ENCODE data around the gene RBP7.
A peak's percentile ranks its signal among the peaks of the same experiment; 100 is the strongest.
"Not testable (repeated sequence)": the region's sequence is repeated elsewhere in the genome, so short reads cannot be mapped to it uniquely, and the experiment has no call there.

RBP7 gene

GRCh38 chr1:9996624-9997582 is at the start of gene RBP7:
Gene RBP7 (plus strand): TSS chr1:9997228. CDS start chr1:9997259, 31 bp downstream.
- DNase-seq: peak; percentile 40 to 44

GRCh38 chr1:9957726-9958125 is 39.3 kb upstream of the RBP7 start:
- no peak for DNase-seq

- no peak for DNase-seq
Measured at GRCh38 chr1:9960011-9960410, 37.0 kb upstream of the RBP7 start.

- no peak for DNase-seq
Measured at GRCh38 chr1:9960706-9961562, 36.1 kb upstream of the RBP7 start.

GRCh38 chr1:9984253-9984652 is 12.8 kb upstream of the RBP7 start:
- no peak for DNase-seq

GRCh38 chr1:9985001-9985400 is 12.0 kb upstream of the RBP7 start:
- DNase-seq: no peak

- no peak for DNase-seq
Measured at GRCh38 chr1:9989773-9990172, 7.3 kb upstream of the RBP7 start.

GRCh38 chr1:9990944-9991343 is 6.1 kb upstream of the RBP7 start:
- DNase-seq: peak; percentile 47 to 60

GRCh38 chr1:9992910-9993309 is 4.1 kb upstream of the RBP7 start:
- no peak for DNase-seq

- DNase-seq: no peak
Measured at GRCh38 chr1:9993561-9994075, 3.4 kb upstream of the RBP7 start.

GRCh38 chr1:10001016-10001665 is 4.1 kb downstream of the RBP7 start:
- no peak for DNase-seq

GRCh38 chr1:10005248-10005647 is 8.2 kb downstream of the RBP7 start:
- not testable (repeated sequence) for DNase-seq

GRCh38 chr1:10007169-10007568 is 10.1 kb downstream of the RBP7 start:
- no peak for DNase-seq

- no peak for DNase-seq
Measured at GRCh38 chr1:10014016-10014415, 17.0 kb downstream of the RBP7 start.

- DNase-seq: no peak
Measured at GRCh38 chr1:10019561-10019960, 22.5 kb downstream of the RBP7 start.

- no peak for DNase-seq
Measured at GRCh38 chr1:10020086-10020485, 23.1 kb downstream of the RBP7 start.

GRCh38 chr1:10020678-10021077 is 23.6 kb downstream of the RBP7 start:
- DNase-seq: not testable (repeated sequence)

GRCh38 chr1:10021992-10022391 is 25.0 kb downstream of the RBP7 start:
- not testable (repeated sequence) for DNase-seq

GRCh38 chr1:10022656-10023055 is 25.6 kb downstream of the RBP7 start:
- DNase-seq: peak; percentile 57 to 62

- no peak for DNase-seq
Measured at GRCh38 chr1:10025354-10025753, 28.3 kb downstream of the RBP7 start.

- DNase-seq: no peak
Measured at GRCh38 chr1:10027027-10027426, 30.0 kb downstream of the RBP7 start.

- peak; percentile 44 to 46 for DNase-seq
Measured at GRCh38 chr1:10028956-10029500, 32.0 kb downstream of the RBP7 start.

GRCh38 chr1:10031461-10031860 is 34.4 kb downstream of the RBP7 start:
- DNase-seq: no peak

All from inflammatory macrophage treated with lipopolysaccharide for 1 hour (primary cell).